Adrenal gland (tissue), 12 donors: ENCODE measurements around the gene SLC16A13. TPM values are rescaled to one million over a fixed set of nuclear protein-coding genes. Genes with fewer than 3 reads are reported as not detected.

ENCODE experiments used
- DNase-seq, 7 donors: peaks; one replicate each; pipeline ENCODE4 v3.0.0-alpha.2; 2019 to 2020
- H3K27ac ChIP-seq, 5 donors: fragments of 200-600 bp; sonication (generic) in 4 of 5; 1 replicate in 3 of 5; 2 replicates in 2 of 5; pipeline versions ENCODE4 v1.5.1 to v1.8.0; 2016 to 2020; ENCODE audit warnings: mild to moderate bottlenecking in 1 of 5
- H3K27me3 ChIP-seq: fragments of 200-600 bp; 2 replicates; pipeline ENCODE4 v1.8.0; 2021
- H3K36me3 ChIP-seq, 2 donors: fragments of 200-600 bp; replicated peaks in 1 of 2; 1 replicate in 1 of 2; 2 replicates in 1 of 2; pipeline versions ENCODE4 v1.5.1 to v1.8.0; 2018 to 2022
- H3K4me1 ChIP-seq, 2 donors: fragments of 200-600 bp; replicated peaks in 1 of 2; 1 replicate in 1 of 2; 2 replicates in 1 of 2; pipeline versions ENCODE4 v1.5.1 to v1.8.0; 2018 to 2021
- H3K4me3 ChIP-seq, 4 donors: fragments of 200-600 bp; sonication (generic) in 3 of 4; one replicate each; pipeline ENCODE4 v1.5.1; 2016 to 2018
- H3K9me3 ChIP-seq, 3 donors: fragments of 200-600 bp; sonication (generic) in 1 of 3; replicated peaks in 1 of 3; 1 replicate in 2 of 3; 2 replicates in 1 of 3; pipeline versions ENCODE4 v1.5.1 to v1.8.0; 2016 to 2021
- POLR2A ChIP-seq, 2 donors: fragments of 450-650 bp; IDR thresholded peaks; one replicate each; pipeline ENCODE4 v1.6.1; 2017; ENCODE audit warnings: antibody characterized with exemption in 2 of 2, mild to moderate bottlenecking in 2 of 2, moderate library complexity in 1 of 2
- WGBS, 4 donors: extraction: QIAGEN DNeasy Blood & Tissue Kit in 2 of 4; methylation state at CpG; one replicate each; pipeline versions ENCODE4 v1.1.5 to v1.1.7; 2013 to 2017; 5-methylcytosine and 5-hydroxymethylcytosine counted together
- intact Hi-C, 2 donors: fragments of 100-400 bp; cut with DNase I; formaldehyde crosslinking; loops; one replicate each; pipeline versions ENCODE4 v1.14.1 to v1.15.0; 2022 to 2023
- polyA plus RNA-seq, 3 donors: library from polyadenylated mRNA; stranded (reverse); fragments of 200-250 nt in 2 of 3; fragments of 350-450 nt in 1 of 3; fragmentation: Illumina TruSeq in 1 of 3; extraction: RNeasy Lipid Tissue Mini Kit (QIAGEN cat#74804) in 1 of 3; gene quantifications; one replicate each; pipeline ENCODE4 v1.2.3, GENCODE V29; 2013 to 2014
- total RNA-seq, 9 donors: library from RNA; depleted of rRNA in 4 of 9; stranded (reverse); fragments of >200 nt in 4 of 9; fragments of 120-200 nt in 1 of 9; fragmentation: NEBNext Ultra II Directional in 1 of 9; extraction: Animal tissue kit (Norgen Biotek cat#: 25700) in 1 of 9; gene quantifications; one replicate each; pipeline versions ENCODE4 v1.1.0 to v1.2.4, GENCODE V29; 2013 to 2023
- TF ChIP-seq, protein P1 (sequence below), 6 experiments: fragments of 450-650 bp in 4 of 6; fragments of 200-600 bp in 2 of 6; sonication (generic) in 1 of 6; IDR thresholded peaks; 1 replicate in 5 of 6; 2 replicates in 1 of 6; pipeline versions ENCODE4 v1.5.1 to v1.8.0; 2016 to 2021; ENCODE audit warnings: antibody characterized with exemption in 6 of 6, mild to moderate bottlenecking in 2 of 6, moderate library complexity in 1 of 6
- donor health status: healthy with polysubstance abuse.
- donor health status: Bipolar disorder and iron deficiency.
- donor health status: DM: yes; HTN: yes; CAD: no.
- donor health status: DM: no; HTN: no; CAD: no.
- donor health status: DM: no; HTN: no; CAD: no.
- donor health status: DM: yes; HTN: yes; CAD: no.

SLC16A13 gene
- total and polyA plus RNA-seq, 12 donors, result 0.84 to 3.2 (median 2.2) TPM

- intact Hi-C loops, result no loop called here
- H3K36me3 ChIP-seq, result peaks cover 0 to 3% of the 10 kb centered on the region in 2 donors
- WGBS, 4 donors, result 86 to 89% (median 87%) methylated on average over 10 of the region's 10 CpGs
- no peaks in the 10 kb centered on the region for H3K27me3 ChIP-seq
- TF ChIP-seq, protein P1, sequence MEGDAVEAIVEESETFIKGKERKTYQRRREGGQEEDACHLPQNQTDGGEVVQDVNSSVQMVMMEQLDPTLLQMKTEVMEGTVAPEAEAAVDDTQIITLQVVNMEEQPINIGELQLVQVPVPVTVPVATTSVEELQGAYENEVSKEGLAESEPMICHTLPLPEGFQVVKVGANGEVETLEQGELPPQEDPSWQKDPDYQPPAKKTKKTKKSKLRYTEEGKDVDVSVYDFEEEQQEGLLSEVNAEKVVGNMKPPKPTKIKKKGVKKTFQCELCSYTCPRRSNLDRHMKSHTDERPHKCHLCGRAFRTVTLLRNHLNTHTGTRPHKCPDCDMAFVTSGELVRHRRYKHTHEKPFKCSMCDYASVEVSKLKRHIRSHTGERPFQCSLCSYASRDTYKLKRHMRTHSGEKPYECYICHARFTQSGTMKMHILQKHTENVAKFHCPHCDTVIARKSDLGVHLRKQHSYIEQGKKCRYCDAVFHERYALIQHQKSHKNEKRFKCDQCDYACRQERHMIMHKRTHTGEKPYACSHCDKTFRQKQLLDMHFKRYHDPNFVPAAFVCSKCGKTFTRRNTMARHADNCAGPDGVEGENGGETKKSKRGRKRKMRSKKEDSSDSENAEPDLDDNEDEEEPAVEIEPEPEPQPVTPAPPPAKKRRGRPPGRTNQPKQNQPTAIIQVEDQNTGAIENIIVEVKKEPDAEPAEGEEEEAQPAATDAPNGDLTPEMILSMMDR (IDR thresholded peaks at IDR 0.05), result no peak
- TF ChIP-seq POLR2A (IDR thresholded peaks at IDR 0.05), result no peak
- DNase-seq, result no peak
- peaks cover 0 to 8% of the 10 kb centered on the region in 2 donors for H3K4me1 ChIP-seq
- no peak overlapping the region for H3K27ac ChIP-seq
- H3K9me3 ChIP-seq, result no peaks in the 10 kb centered on the region
- no peak overlapping the region for H3K4me3 ChIP-seq
These were observed 41.7 kb upstream of the SLC16A13 start for GRCh38 chr17:6994118-6994598.

GRCh38 chr17:6994666-6995256 lies 41.1 kb upstream of the SLC16A13 start:
- TF ChIP-seq, protein P1 (IDR thresholded peaks at IDR 0.05), result no peak
- no peak for TF ChIP-seq POLR2A (IDR thresholded peaks at IDR 0.05)
- H3K36me3 ChIP-seq, result peaks cover 0 to 6% of the 10 kb centered on the region in 2 donors
- H3K27ac ChIP-seq, result no peak overlapping the region
- no peak overlapping the region for H3K4me3 ChIP-seq
- H3K4me1 ChIP-seq, result peaks cover 0 to 8% of the 10 kb centered on the region in 2 donors
- no peaks in the 10 kb centered on the region for H3K9me3 ChIP-seq
- intact Hi-C loops, result no loop called here
- no peaks in the 10 kb centered on the region for H3K27me3 ChIP-seq
- DNase-seq, result no peak
- 88 to 94% (median 92%) methylated on average over 9 of the region's 9 CpGs for WGBS, 4 donors

GRCh38 chr17:6995500-6996255 lies 40.1 kb upstream of the SLC16A13 start, which contains the start of gene ALOX12:
ALOX12 (plus strand) TSS chr17:6996049; CDS start chr17:6996118, 69 bp downstream.
- peaks cover 0 to 12% of the 10 kb centered on the region in 2 donors for H3K36me3 ChIP-seq
- intact Hi-C loops, result no loop called here
- H3K9me3 ChIP-seq, result no peaks in the 10 kb centered on the region
- H3K4me1 ChIP-seq, result peaks cover 0 to 8% of the 10 kb centered on the region in 2 donors
- peak in 1 of 7 donors; percentile 18 for DNase-seq
- H3K27ac ChIP-seq, result no peak within 1 kb of the TSS
- H3K27me3 ChIP-seq, result no peaks in the 10 kb centered on the region
- H3K4me3 ChIP-seq, result peak within 1 kb of the TSS in 1 of 4 donors; percentile 43
- 6 to 44% (median 27%) methylated on average over 7 to 64 of the region's 64 CpGs for WGBS, 4 donors
- TF ChIP-seq, protein P1 (IDR thresholded peaks at IDR 0.05), result no peak
- no peak for TF ChIP-seq POLR2A (IDR thresholded peaks at IDR 0.05)

GRCh38 chr17:6996256-6997011 lies 39.4 kb upstream of the SLC16A13 start:
- no peaks in the 10 kb centered on the region for H3K27me3 ChIP-seq
- no peak overlapping the region for H3K27ac ChIP-seq
- WGBS, 4 donors, result 62 to 86% (median 64%) methylated on average over 12 to 58 of the region's 58 CpGs
- TF ChIP-seq, protein P1 (IDR thresholded peaks at IDR 0.05), result no peak
- no peak for TF ChIP-seq POLR2A (IDR thresholded peaks at IDR 0.05)
- peak overlapping the region in 1 of 4 donors; percentile 43 for H3K4me3 ChIP-seq
- no peak for DNase-seq
- no peaks in the 10 kb centered on the region for H3K9me3 ChIP-seq
- peaks cover 0 to 8% of the 10 kb centered on the region in 2 donors for H3K4me1 ChIP-seq
- intact Hi-C loops, result no loop called here
- peaks cover 0 to 20% of the 10 kb centered on the region in 2 donors for H3K36me3 ChIP-seq
